Left lung (tissue), 10 donors: ENCODE results near the gene TGFBR3L. TPM values are rescaled to one million over a fixed set of nuclear protein-coding genes. Genes with fewer than 3 reads are reported as not detected.

ENCODE experiments used
- ATAC-seq: fragments of 200-7000 bp; cut with Tn5 transposase; one replicate; pipeline ENCODE4 v1.9.1; 2020; ENCODE audit warnings: moderate library complexity
- DNase-seq, 4 donors: peaks; one replicate each; pipeline ENCODE4 v3.0.0-alpha.2; 2013 to 2020
- H3K27ac ChIP-seq, 2 donors: fragments of 200-600 bp; sonication (generic) in 1 of 2; one replicate each; pipeline versions ENCODE4 v1.5.0 to v1.8.0; 2020 to 2021
- H3K27me3 ChIP-seq, 2 donors: fragments of 200-600 bp; sonication (generic) in 1 of 2; one replicate each; pipeline versions ENCODE4 v1.5.0 to v1.8.0; 2020 to 2021
- H3K36me3 ChIP-seq, 2 donors: fragments of 200-600 bp; sonication (generic) in 1 of 2; one replicate each; pipeline versions ENCODE4 v1.5.0 to v1.8.0; 2020 to 2021
- H3K4me1 ChIP-seq, 2 donors: fragments of 200-600 bp; one replicate each; pipeline ENCODE4 v1.8.0; 2021
- H3K4me3 ChIP-seq, 2 donors: fragments of 200-600 bp; sonication (generic) in 1 of 2; one replicate each; pipeline versions ENCODE4 v1.5.0 to v1.8.0; 2020 to 2021; ENCODE audit warnings: mild to moderate bottlenecking in 1 of 2
- H3K9me3 ChIP-seq, 2 donors: fragments of 200-600 bp; sonication (generic) in 1 of 2; one replicate each; pipeline versions ENCODE4 v1.5.0 to v1.8.0; 2020 to 2021
- intact Hi-C, 2 donors: fragments of 100-400 bp; cut with DNase I; formaldehyde crosslinking; loops; one replicate each; pipeline versions ENCODE4 v1.11.2 to v1.14.2; 2022
- polyA plus RNA-seq, 6 donors: library from polyadenylated mRNA; unstranded; fragments of 120-200 nt; gene quantifications; one replicate each; pipeline ENCODE4 v1.2.1, GENCODE V29; 2013; ENCODE audit not compliant: insufficient read length in 6 of 6
- total RNA-seq, 2 donors: library from RNA; stranded (reverse); fragmentation: NEBNext Ultra II Directional; extraction: Animal tissue kit (Norgen Biotek cat#: 25700); gene quantifications; one replicate each; pipeline ENCODE4 v1.2.1, GENCODE V29; 2021
- TF ChIP-seq, protein P1 (sequence below), 2 donors: fragments of 200-600 bp; sonication (generic) in 1 of 2; IDR thresholded peaks; one replicate each; pipeline versions ENCODE4 v1.5.0 to v1.8.0; 2021; ENCODE audit warnings: antibody characterized with exemption in 2 of 2
- donor health status: DM: no; HTN: yes; CAD: no.
- donor health status: DM: no; HTN: no; CAD: no.

TGFBR3L gene
- total and polyA plus RNA-seq, 8 donors = 0.11 to 0.55 (median 0.24) TPM; not detected in 2

DNA sequence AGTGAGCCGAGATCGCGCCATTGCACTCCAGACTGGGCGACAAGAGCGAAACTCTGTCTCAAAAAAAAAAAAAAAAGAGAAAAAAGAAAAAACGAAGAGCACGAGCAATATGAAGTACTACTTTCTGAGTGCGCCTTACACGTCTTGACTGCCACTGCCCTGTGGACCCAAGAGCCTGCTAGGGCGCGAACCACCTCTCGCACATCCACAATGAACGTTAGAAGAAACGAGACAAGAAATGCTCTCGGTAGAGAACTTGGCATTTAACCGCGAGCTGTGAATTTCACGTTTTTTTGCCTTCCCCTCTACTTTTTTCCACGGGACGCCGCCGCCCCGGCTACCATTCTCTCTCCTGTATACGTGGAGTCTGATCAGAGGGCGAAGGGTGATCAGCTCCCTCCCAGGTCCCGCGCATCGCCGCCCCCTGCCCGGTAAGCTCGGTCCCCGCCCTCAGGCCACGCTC, 28.4 kb downstream of the TGFBR3L start:
- peaks cover 7 to 42% of the 10 kb centered on the region in 2 donors for H3K4me1 ChIP-seq
- ATAC-seq = no peak
- H3K27ac ChIP-seq = peak overlapping the region; percentile 86 to 92
- peaks cover 0 to 31% of the 10 kb centered on the region in 2 donors for H3K36me3 ChIP-seq
- peak overlapping the region; percentile 74 to 91 for H3K4me3 ChIP-seq
- DNase-seq = no peak
- no peaks in the 10 kb centered on the region for H3K9me3 ChIP-seq
- intact Hi-C loops = loop anchor here in 1 of 2 donors (10.0 kb wide), 1 partner anchor 312 kb away; no protein-coding TSS in a partner anchor
- H3K27me3 ChIP-seq = no peaks in the 10 kb centered on the region
- TF ChIP-seq, protein P1, sequence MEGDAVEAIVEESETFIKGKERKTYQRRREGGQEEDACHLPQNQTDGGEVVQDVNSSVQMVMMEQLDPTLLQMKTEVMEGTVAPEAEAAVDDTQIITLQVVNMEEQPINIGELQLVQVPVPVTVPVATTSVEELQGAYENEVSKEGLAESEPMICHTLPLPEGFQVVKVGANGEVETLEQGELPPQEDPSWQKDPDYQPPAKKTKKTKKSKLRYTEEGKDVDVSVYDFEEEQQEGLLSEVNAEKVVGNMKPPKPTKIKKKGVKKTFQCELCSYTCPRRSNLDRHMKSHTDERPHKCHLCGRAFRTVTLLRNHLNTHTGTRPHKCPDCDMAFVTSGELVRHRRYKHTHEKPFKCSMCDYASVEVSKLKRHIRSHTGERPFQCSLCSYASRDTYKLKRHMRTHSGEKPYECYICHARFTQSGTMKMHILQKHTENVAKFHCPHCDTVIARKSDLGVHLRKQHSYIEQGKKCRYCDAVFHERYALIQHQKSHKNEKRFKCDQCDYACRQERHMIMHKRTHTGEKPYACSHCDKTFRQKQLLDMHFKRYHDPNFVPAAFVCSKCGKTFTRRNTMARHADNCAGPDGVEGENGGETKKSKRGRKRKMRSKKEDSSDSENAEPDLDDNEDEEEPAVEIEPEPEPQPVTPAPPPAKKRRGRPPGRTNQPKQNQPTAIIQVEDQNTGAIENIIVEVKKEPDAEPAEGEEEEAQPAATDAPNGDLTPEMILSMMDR (IDR thresholded peaks at IDR 0.05) = no peak

DNA sequence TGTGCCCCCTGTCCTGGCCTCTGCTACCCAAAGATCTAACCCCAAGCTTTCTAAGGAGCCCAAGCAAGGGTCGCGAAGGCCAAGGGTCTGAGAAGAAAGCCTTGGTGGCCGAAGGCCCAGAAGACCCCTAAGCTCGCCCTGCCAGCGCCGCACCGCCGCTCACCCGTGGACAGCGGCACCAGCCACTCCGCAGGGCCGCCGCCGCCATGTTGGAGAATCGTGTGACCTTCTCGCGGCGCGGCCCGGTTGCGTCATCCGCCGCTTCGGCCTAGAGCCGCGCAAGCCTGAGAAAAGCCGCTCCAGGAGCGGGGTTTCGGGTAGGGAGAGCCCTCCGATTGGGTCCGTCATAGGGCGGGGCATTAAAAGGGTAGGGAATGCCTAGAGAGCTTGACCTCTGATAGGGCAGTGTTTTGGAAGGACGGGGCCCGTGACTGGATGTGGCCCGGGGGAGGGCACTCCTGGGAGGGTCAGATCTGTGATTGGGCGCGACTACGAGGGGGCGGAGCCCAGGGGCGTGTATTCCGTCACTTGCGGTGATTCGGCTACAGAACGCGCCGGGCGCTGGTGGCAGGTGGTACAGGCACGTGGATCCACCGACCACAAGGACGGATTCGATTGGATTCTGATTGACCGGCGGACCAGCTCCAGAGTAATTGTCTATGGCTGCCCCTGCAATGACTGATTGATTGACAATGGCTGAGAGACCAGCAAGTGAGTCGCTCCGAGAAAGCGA, 29.0 kb downstream of the TGFBR3L start, which contains the start of gene TIMM44:
Gene TIMM44, minus strand, starts transcription at position 223 of the 733 bp plus-strand sequence. Its CDS starts 15 bp downstream, at position 208.
- intact Hi-C loops = loop anchor here in 1 of 2 donors (10.0 kb wide), 1 partner anchor 311 kb away; no protein-coding TSS in a partner anchor
- peaks cover 7 to 42% of the 10 kb centered on the region in 2 donors for H3K4me1 ChIP-seq
- H3K4me3 ChIP-seq = peak within 1 kb of the TSS; percentile 74 to 91
- H3K9me3 ChIP-seq = no peaks in the 10 kb centered on the region
- H3K27me3 ChIP-seq = no peaks in the 10 kb centered on the region
- DNase-seq = peak; percentile 97 to 99 (median 99)
- ATAC-seq = peak; percentile 98
- TF ChIP-seq, protein P1 (IDR thresholded peaks at IDR 0.05) = no peak
- H3K27ac ChIP-seq = peak within 1 kb of the TSS; percentile 86 to 92
- peaks cover 0 to 25% of the 10 kb centered on the region in 2 donors for H3K36me3 ChIP-seq

DNA sequence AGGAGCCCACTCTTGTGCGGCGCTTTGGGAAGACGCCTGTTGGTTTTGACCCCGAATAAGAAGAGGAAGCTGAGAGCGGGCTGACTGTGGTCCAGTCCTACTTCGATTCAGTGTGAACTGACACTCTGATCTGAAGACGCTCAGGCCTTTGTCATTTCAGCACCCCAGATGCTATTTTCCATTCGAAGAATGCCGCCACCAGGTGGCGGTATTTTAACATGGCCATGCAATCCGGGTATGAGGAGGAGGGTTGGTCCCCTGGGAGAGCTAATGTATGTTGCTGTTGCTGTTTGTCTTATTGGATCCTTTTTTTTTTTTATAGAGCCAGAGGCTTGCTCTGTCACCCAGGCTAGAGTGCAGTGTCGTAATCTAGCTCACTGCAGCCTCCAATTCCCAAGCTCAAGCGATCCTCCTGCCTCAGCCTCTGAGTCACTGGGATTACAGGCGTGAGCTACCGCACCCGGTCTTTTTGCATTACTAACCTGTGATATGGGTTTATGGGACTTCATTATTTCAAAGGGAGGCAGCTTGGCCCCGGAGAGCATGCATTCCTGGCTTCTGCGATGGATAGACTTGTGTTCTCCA, 29.6 kb downstream of the TGFBR3L start:
- TF ChIP-seq, protein P1 (IDR thresholded peaks at IDR 0.05) = peak; percentile 84 to 86
- peak; percentile 78 for ATAC-seq
- intact Hi-C loops = loop anchor here in 1 of 2 donors (10.0 kb wide), 1 partner anchor 311 kb away; no protein-coding TSS in a partner anchor

DNA sequence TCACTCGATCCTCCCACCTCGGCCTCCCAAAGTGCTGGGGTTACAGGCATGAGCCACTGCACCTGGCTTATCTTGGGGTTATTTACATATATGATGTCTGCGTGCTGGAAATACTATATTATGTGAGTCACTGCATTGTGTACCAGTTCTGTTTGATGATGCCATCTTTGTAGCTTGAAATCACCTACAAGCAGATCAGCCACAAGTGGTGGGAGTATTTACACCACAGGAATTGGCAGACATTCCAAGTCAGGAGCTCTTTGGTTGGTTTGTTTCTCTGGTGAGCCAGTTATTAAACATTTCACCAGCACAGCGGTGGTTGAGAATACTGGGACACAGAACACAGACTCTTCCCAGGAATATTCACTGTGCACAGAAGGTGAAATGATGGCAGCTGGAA, 33.3 kb downstream of the TGFBR3L start:
- H3K27me3 ChIP-seq = no peaks in the 10 kb centered on the region
- H3K27ac ChIP-seq = no peak overlapping the region
- DNase-seq (no peak), ATAC-seq (no peak)
- no peak overlapping the region for H3K4me3 ChIP-seq
- H3K9me3 ChIP-seq = no peaks in the 10 kb centered on the region
- H3K36me3 ChIP-seq = no peaks in the 10 kb centered on the region
- H3K4me1 ChIP-seq = peaks cover 0 to 20% of the 10 kb centered on the region in 2 donors
- TF ChIP-seq, protein P1 (IDR thresholded peaks at IDR 0.05) = no peak
- intact Hi-C loops = loop anchor here in 1 of 2 donors (10.0 kb wide), 1 partner anchor 307 kb away; no protein-coding TSS in a partner anchor

More for the DNA sequence above, 29.6 kb downstream of the TGFBR3L start:
- peak overlapping the region; percentile 66 to 92 for H3K27ac ChIP-seq
- no peaks in the 10 kb centered on the region for H3K9me3 ChIP-seq
- DNase-seq = peak; percentile 79 to 92 (median 86)
- peak overlapping the region; percentile 58 to 74 for H3K4me3 ChIP-seq
- no peaks in the 10 kb centered on the region for H3K27me3 ChIP-seq
- H3K36me3 ChIP-seq = peaks cover 0 to 19% of the 10 kb centered on the region in 2 donors
- peaks cover 7 to 42% of the 10 kb centered on the region in 2 donors for H3K4me1 ChIP-seq

DNA sequence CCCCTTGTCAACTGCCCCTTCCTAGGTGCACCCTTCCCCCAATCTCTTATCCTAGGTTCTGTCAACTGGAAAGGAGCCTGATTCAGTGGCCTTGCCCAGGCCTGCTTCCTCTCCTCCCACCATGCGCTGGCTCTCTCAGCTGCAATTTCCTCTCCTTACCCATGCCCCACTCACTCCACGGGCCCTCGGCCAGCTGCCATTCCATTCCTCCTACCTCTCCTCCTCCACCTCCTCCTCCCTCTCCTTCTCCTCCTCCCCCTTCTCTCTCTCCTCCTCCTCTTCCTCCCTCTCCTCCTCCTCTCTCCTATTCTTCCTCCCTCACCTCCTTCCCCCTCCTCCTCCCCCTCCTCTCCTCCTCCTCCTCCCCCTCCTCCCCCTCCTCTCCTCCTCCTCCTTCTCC, 38.4 kb downstream of the TGFBR3L start:
- peak; percentile 62 for ATAC-seq
- no peaks in the 10 kb centered on the region for H3K27me3 ChIP-seq
- TF ChIP-seq, protein P1 (IDR thresholded peaks at IDR 0.05) = no peak
- intact Hi-C loops = no loop called here
- H3K27ac ChIP-seq = no peak overlapping the region
- H3K36me3 ChIP-seq = peaks cover 0 to 7% of the 10 kb centered on the region in 2 donors
- no peak overlapping the region for H3K4me3 ChIP-seq
- DNase-seq = peak in 1 of 4 donors; percentile 40
- H3K9me3 ChIP-seq = no peaks in the 10 kb centered on the region
- peaks cover 0 to 11% of the 10 kb centered on the region in 2 donors for H3K4me1 ChIP-seq
